GM12875 (cell line): Measurements from ENCODE around the gene CLK1.
"Not testable (repeated sequence)": the region's sequence is repeated elsewhere in the genome, so short reads cannot be mapped to it uniquely, and the experiment has no call there.

Experiments used
- H3K4me3 ChIP-seq: one replicate; pipeline ENCODE4 v1.5.1; 2011; ENCODE audit warnings: low read depth, low read length, control low read depth
- TF ChIP-seq, protein P1 (sequence below): IDR thresholded peaks from 2 replicates; pipeline ENCODE4 v1.5.1; 2011; ENCODE audit warnings: low read depth, mild to moderate bottlenecking, control low read depth, inconsistent platforms, low read length, moderate library complexity, borderline replicate concordance; ENCODE audit not compliant: insufficient read depth

Gene CLK1

DNA sequence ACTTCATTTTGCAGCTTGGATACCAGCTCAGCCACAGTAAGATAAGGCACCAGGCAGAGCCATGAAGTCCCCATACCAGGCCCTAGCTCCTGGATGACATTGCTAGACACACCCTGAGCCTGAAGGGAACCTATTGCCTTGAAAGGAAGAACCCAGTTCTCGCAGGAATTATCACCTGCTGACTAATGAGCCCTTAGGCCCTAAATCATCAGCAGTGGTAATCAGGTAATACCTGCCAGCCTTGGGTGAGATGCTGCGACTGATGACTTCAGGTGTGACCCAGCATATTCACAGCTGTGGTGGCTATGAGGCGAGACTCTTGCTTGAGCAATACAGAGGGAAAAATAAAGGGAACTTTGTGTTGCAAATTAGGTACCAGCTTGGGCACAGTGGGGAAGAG lies 24.9 kb downstream of the CLK1 start:
- no peak overlapping the region for H3K4me3 ChIP-seq
- TF ChIP-seq, protein P1, sequence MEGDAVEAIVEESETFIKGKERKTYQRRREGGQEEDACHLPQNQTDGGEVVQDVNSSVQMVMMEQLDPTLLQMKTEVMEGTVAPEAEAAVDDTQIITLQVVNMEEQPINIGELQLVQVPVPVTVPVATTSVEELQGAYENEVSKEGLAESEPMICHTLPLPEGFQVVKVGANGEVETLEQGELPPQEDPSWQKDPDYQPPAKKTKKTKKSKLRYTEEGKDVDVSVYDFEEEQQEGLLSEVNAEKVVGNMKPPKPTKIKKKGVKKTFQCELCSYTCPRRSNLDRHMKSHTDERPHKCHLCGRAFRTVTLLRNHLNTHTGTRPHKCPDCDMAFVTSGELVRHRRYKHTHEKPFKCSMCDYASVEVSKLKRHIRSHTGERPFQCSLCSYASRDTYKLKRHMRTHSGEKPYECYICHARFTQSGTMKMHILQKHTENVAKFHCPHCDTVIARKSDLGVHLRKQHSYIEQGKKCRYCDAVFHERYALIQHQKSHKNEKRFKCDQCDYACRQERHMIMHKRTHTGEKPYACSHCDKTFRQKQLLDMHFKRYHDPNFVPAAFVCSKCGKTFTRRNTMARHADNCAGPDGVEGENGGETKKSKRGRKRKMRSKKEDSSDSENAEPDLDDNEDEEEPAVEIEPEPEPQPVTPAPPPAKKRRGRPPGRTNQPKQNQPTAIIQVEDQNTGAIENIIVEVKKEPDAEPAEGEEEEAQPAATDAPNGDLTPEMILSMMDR: no peak

DNA sequence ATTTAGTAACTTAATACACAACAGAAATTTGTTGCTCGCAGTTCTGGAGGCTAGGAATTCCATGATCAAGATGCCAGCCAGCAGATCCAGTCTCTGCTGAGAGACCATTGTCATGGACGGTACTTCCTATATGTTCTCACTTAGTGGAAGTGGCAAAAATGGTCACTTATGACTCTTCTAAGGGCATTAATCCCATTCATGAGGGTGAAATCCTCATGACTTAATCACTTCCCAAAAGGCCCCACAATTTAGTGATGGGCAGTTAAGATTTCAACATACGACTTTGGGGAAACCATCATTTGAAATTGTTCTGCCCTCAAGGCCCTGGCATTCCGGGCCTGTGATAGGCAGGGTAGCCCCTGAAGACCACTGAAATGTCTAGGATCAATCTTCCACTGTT lies 29.8 kb downstream of the CLK1 start:
- TF ChIP-seq, protein P1: no peak
- H3K4me3 ChIP-seq: no peak overlapping the region

DNA sequence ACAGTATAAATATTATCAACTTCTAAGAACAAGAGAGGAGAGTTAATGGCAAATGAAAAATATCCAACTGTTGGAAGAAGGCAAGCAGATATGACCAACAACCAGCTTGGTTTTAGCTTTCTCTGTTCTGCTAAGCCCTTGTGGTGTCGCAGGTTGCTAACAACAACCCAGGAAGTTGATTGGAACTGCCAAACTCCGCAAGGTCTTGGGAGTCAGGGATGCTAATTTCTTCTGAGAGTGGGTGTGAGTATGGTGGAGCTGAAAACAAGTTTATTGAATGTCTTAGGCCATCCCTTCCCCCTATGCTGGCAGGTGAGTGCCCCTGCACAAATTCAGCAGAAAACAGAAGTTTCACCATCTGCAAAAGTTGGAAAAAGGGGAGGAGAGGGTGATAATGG lies 35.2 kb downstream of the CLK1 start:
- TF ChIP-seq, protein P1: no peak
- no peak overlapping the region for H3K4me3 ChIP-seq

DNA sequence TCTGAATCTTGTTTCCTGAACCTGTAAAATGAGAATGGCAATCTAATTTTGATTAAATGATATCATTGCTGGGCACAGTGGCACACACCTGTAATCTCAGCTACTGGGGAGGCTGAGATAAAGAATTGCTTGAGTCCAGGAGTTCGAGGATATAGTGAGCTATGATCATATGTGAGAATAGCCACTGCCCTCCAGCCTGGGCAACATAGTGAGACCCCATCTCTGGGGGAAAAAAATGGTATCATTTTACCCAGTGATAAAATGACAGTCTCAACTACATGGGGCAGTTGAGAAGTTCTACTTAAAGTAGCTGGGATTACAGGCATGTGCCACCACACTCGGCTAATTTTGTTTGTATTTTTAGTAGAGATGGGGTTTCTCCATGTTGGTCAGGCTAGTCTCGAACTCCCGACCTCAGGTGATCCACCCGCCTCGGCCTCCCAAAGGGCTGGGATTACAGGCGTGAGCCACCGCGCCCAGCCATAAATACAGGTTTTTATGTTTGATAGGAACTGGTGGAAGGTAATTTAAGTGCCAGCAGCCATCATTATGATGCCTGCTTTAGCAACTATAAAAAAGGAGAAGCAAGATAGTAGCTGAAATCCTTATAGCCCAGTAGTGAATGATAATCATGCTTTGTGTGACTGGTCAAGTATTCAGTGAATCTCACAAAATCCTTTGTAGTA lies 35.7 kb downstream of the CLK1 start:
- H3K4me3 ChIP-seq: no peak overlapping the region
- TF ChIP-seq, protein P1: no peak

DNA sequence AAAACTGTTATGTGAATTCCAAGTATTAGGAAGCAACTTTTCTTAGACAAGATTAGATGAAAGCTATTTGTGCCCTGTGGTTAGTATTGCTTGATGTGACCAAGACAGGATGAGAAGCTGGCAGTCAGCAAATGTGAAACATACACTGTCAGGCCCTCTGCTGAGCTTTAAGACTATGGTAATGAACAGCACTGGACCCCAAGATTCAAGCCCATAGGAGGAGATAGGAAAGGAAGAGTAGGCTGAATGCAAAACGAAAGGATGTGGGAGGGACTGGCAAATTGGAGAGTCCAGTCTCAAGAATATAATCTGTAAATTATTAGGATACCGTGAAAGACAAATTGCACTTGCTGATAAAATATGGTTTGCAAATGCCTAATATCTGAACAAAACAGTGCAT lies 36.4 kb downstream of the CLK1 start:
- TF ChIP-seq, protein P1: no peak

DNA sequence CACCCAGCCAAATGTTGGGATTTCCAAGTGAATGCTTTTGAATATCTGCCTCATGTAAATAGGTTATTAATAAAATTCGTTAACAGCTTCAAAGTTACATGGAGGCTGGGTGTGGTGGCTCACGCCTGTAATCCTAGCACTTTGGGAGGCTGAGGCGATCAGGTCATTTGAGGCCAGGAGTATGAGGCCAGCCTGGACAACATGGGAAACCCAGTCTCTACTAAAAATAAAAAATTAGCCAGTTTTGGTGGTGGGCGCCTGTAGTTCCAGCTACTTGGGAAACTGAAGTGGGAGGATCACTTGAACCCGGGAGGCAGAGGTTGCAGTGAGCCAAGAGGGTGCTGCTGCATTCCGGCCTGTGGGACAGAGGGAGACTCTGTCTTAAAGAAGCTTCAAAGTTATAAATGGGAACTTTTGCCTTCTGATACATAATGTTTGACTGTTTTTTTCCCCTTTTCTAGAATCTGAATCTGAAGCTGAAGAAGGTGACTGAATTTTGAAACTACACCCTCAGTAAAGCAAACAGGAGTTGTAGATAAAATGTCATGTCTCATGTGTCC lies 42.7 kb downstream of the CLK1 start:
- no peak overlapping the region for H3K4me3 ChIP-seq
- TF ChIP-seq, protein P1: no peak

More for the DNA sequence above, 36.4 kb downstream of the CLK1 start:
- H3K4me3 ChIP-seq: no peak overlapping the region

DNA sequence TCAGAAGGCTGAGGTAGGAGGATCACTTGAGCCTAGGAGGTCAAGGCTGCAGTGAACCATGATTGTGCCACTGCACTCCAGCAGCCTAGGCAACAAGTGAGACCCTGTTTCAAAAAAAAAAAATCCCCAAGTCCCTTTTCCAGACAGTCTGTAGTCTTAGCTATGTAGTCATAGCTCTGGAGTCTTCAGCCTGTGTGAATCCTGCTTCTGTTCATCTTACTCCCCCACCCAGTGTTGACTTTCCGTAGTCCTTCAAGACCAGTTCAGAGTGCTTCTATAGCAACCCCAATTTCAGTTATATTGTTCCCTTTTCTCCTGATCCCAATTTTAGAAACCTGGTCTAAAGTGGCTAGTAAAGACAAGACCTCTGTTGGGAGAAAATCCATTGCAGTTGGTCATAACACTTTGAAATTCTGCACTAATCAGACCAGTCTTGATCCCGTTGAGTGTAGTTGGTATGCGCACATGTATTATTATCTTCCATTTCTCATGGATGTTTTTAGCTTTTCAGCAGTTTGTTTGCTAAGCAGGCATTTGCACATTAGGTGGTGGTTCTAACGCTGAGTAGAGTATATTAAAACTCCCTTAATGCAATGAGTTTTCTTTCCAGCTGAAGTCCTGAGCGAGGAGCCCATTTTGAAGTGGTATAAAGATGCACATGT lies 43.8 kb downstream of the CLK1 start:
- TF ChIP-seq, protein P1: no peak
- no peak overlapping the region for H3K4me3 ChIP-seq

DNA sequence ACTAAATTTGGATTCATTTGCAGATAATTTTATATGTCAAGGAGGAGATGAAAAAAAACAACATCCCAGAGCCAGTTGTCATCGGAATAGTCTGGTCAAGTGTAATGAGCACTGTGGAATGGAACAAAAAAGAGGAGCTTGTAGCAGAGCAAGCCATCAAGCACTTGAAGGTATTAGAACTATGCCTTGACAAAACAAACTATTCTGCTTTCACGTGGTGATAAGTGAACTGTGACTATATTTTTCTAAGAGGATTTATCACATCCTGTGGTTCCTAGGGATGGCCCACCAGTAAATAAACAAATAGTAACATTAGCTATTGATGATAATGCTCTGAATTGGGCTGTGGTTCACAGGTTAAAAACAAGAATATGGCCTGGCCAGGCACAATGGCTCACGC lies 45.7 kb downstream of the CLK1 start:
- H3K4me3 ChIP-seq: not testable (repeated sequence)
